ENCODE measurements around the gene FAM20C. TPM values are rescaled to one million over a fixed set of nuclear protein-coding genes. Genes with fewer than 3 reads are reported as not detected.

FAM20C gene
- total and polyA plus RNA-seq, 2 of the 8 experiments (the other 6 are each of a cell fraction or from before 2014, with no cell fraction given): 9.5 to 34.8 TPM

DNA sequence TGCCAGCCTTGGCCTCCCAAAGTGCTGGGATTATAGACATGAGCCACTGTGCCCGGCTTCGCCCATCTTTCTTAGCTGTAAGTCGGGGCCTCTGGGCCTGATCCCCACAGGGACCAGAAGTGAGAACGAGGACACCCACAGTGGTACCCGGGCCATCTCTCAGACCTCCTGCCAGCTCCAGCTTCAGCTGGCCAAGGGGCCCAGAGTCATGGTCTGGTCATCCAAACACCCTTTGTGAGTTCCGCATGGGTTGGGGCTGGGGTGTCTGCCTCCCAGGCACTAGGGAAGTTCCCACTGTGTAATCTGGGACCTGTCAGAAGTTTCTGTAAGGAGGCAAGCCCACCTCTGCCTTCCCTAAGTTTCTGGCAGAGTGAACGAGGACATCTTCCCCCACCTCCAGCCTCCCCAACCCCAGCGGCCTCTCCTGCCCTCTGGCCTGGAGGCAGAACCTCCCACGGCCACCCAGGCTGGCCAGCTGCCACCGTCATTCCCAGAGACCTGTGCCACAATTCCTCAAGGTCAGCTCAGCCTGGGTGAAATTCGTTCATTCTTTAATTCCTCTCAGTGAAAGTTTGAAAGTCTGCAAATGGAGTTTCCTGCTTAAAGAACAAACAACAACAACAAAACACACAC lies 78.1 kb downstream of the FAM20C start:
- Histone ChIP-seq H3K79me1 (ENCODE audit: low read depth, low read length) (no peaks in the 10 kb centered on the region), H3K4me3 (ENCODE audit: extremely low read depth in 1 of 4, insufficient read depth in 2 of 4, low read depth in 3 of 4, low read length in 4 of 4) (no peak overlapping the region), H3K56ac (replicated peaks; ENCODE audit: insufficient read length, low read depth, low read length) (no peak overlapping the region), H2BK5ac (ENCODE audit: low read depth, low read length) (no peak overlapping the region), H3K4me2 (ENCODE audit: insufficient read depth in 1 of 2, low read depth in 2 of 2, low read length in 2 of 2) (no peak overlapping the region), H2BK20ac (ENCODE audit: low read length) (no peak overlapping the region), H3K27ac (ENCODE audit: low read depth, low read length) (no peak overlapping the region), H3K9ac (replicated peaks in 1 of 4; ENCODE audit: extremely low read depth in 1 of 4, low read depth in 3 of 4, low read length in 3 of 4) (no peak overlapping the region), H2BK12ac (ENCODE audit: low read depth, low read length) (no peak overlapping the region), H3K4me1 (replicated peaks in 1 of 4; ENCODE audit: control insufficient read depth in 3 of 4, insufficient read depth in 4 of 4, low read length in 3 of 4) (no peaks in the 10 kb centered on the region), H4K5ac (ENCODE audit: insufficient read length, low read depth, low read length) (no peak overlapping the region), H4K8ac (ENCODE audit: extremely low read depth, insufficient read depth, low read length) (no peak overlapping the region), H3K9me3 (ENCODE audit: insufficient read depth in 2 of 2, low read depth in 1 of 2, low read length in 1 of 2) (peaks cover 43 to 73% of the 10 kb centered on the region in 2 experiments), H3K27me3 (replicated peaks in 1 of 4; ENCODE audit: control insufficient read depth in 3 of 4, extremely low read depth in 1 of 4, insufficient read depth in 3 of 4, low read length in 3 of 4) (no peaks in the 10 kb centered on the region), H3K23me2 (ENCODE audit: low read depth, low read length) (no peaks in the 10 kb centered on the region), H2BK120ac (replicated peaks; ENCODE audit: low read depth, low read length) (no peak overlapping the region), H2AK5ac (ENCODE audit: low read depth, low read length) (no peak overlapping the region), H2AFZ (ENCODE audit: low read length) (no peak overlapping the region), H3K36me3 (ENCODE audit: control insufficient read depth in 2 of 4, insufficient read depth in 4 of 4, low read length in 3 of 4) (no peaks in the 10 kb centered on the region), H3K23ac (ENCODE audit: insufficient read length) (no peak overlapping the region), H3K18ac (ENCODE audit: extremely low read depth, low read length) (no peak overlapping the region), H2BK15ac (ENCODE audit: low read length) (no peak overlapping the region), H3K14ac (ENCODE audit: insufficient read length) (no peak overlapping the region), H3K79me2 (ENCODE audit: control insufficient read depth in 1 of 2, insufficient read depth in 2 of 2, low read length in 2 of 2) (no peaks in the 10 kb centered on the region), H4K20me1 (replicated peaks in 1 of 2; ENCODE audit: control insufficient read depth in 1 of 2, insufficient read depth in 2 of 2, low read length in 2 of 2) (no peaks in the 10 kb centered on the region), H4K91ac (replicated peaks; ENCODE audit: insufficient read length, low read length) (no peak overlapping the region), H3K4ac (replicated peaks; ENCODE audit: insufficient read length, low read depth, low read length) (no peak overlapping the region)
- TF ChIP-seq ATF3 (IDR thresholded peaks at IDR 0.05; ENCODE audit: insufficient read depth, low read depth, low read length) (no peak), SIRT6 (IDR thresholded peaks at IDR 0.05; ENCODE audit: low read length) (no peak), CREB1 (IDR thresholded peaks at IDR 0.05) (no peak)
- DNase-seq (ENCODE audit: low read depth in 1 of 2, low spot score in 2 of 2): no peak
- ChIA-PET POLR2A (ENCODE audit: partially characterized antibody) (no interaction called here), CTCF (ENCODE audit: partially characterized antibody) (interaction anchor here (0.8 kb wide), 1 partner anchor 206 kb away, joined by 3 read pairs; no protein-coding TSS in a partner anchor)
- 82% methylated on average over 11 of the region's 11 CpGs; no CpG with 5 or more reads in 1 of the 2 experiments for WGBS, 2 experiments (ENCODE audit: extremely low coverage in 1 of 2, insufficient coverage in 1 of 2, insufficient read length in 1 of 2, insufficient replicate concordance in 2 of 2, low coverage in 1 of 2, low lambda C conversion rate in 2 of 2, missing lambda C conversion rate in 1 of 2)
- FAIRE-seq: no peak
